WTC11 (cell line): Measurements from ENCODE around the gene CCSER1. TPM values are rescaled to one million over a fixed set of nuclear protein-coding genes. Genes with fewer than 3 reads are reported as not detected.

Experiments used
- ATAC-seq: fragments of 200-7000 bp; cut with Tn5 transposase; 2 replicates; pipeline ENCODE4 v1.10.0; 2021; ENCODE audit warnings: mild to moderate bottlenecking, moderate library complexity
- CTCF ChIA-PET: fragments of 300-600 bp; sonication (Branson Sonifier 250); formaldehyde crosslinking; loops from one replicate; lab custom pipeline; 2021; ENCODE audit warnings: antibody characterized with exemption; lab: Charles Lee
- POLR2A ChIA-PET: fragments of 350-600 bp; sonication (Branson Sonifier 250); formaldehyde crosslinking; loops from one replicate; lab custom pipeline; 2021; ENCODE audit warnings: antibody characterized with exemption; lab: Charles Lee
- DNase-seq: peaks from one replicate; pipeline ENCODE4 v3.0.0; 2021; ENCODE audit warnings: low spot score
- H3K27ac Mint-ChIP-seq: 2 replicates; pipeline ENCODE4 v1.8.0; 2021; ENCODE audit warnings: mixed read lengths
- H3K27me3 Mint-ChIP-seq: 2 replicates; pipeline ENCODE4 v1.8.0; 2021; ENCODE audit warnings: low read depth, mild to moderate bottlenecking, moderate library complexity, mixed read lengths
- H3K36me3 Mint-ChIP-seq: 2 replicates; pipeline ENCODE4 v1.8.0; 2021; ENCODE audit warnings: mixed read lengths
- H3K4me1 Mint-ChIP-seq: 2 replicates; pipeline ENCODE4 v1.8.0; 2022; ENCODE audit warnings: mixed read lengths
- H3K4me3 Mint-ChIP-seq: 2 replicates; pipeline ENCODE4 v1.8.0; 2021; ENCODE audit warnings: mild to moderate bottlenecking, moderate library complexity, mixed read lengths
- H3K9me3 Mint-ChIP-seq: 2 replicates; pipeline ENCODE4 v1.8.0; 2021; ENCODE audit warnings: mixed read lengths
- ATF1 ChIP-seq: sonication (generic); formaldehyde crosslinking; IDR thresholded peaks from 2 replicates; pipeline ENCODE4 v1.8.1; 2023; ENCODE audit warnings: mild to moderate bottlenecking, moderate library complexity, missing genetic modification reagents
- CBFB ChIP-seq: sonication (generic); formaldehyde crosslinking; IDR thresholded peaks from 2 replicates; pipeline ENCODE4 v1.8.1; 2022; ENCODE audit warnings: mild to moderate bottlenecking, low read depth, missing genetic modification reagents
- CREM ChIP-seq: sonication (generic); formaldehyde crosslinking; IDR thresholded peaks from 2 replicates; pipeline ENCODE4 v1.8.1; 2022; ENCODE audit warnings: mild to moderate bottlenecking, missing genetic modification reagents, moderate library complexity
- EMX1 ChIP-seq: fragments of 250-450 bp; sonication (Bioruptor Pico); IDR thresholded peaks from 2 replicates; pipeline ENCODE4 v1.8.0; 2021; ENCODE audit warnings: mild to moderate bottlenecking
- ETV6 ChIP-seq: sonication (generic); formaldehyde crosslinking; IDR thresholded peaks from 2 replicates; pipeline ENCODE4 v1.8.1; 2022; ENCODE audit warnings: mild to moderate bottlenecking, missing genetic modification reagents
- FOXJ3 ChIP-seq: sonication (generic); formaldehyde crosslinking; IDR thresholded peaks from 2 replicates; pipeline ENCODE4 v1.9.0; 2021; ENCODE audit warnings: missing genetic modification reagents, mild to moderate bottlenecking, borderline replicate concordance
- FOXP1 ChIP-seq: sonication (generic); formaldehyde crosslinking; IDR thresholded peaks from 2 replicates; pipeline ENCODE4 v1.8.0; 2022; ENCODE audit warnings: missing genetic modification reagents, mild to moderate bottlenecking, moderate library complexity, borderline replicate concordance
- IRF2 ChIP-seq: sonication (generic); formaldehyde crosslinking; IDR thresholded peaks from 2 replicates; pipeline ENCODE4 v1.8.0; 2022; ENCODE audit warnings: low read depth, missing genetic modification reagents, borderline replicate concordance
- JAZF1 ChIP-seq: fragments of 250-450 bp; sonication (Bioruptor Pico); IDR thresholded peaks from 2 replicates; pipeline ENCODE4 v1.9.0; 2021; ENCODE audit warnings: moderate library complexity, mild to moderate bottlenecking, inconsistent platforms
- JUN ChIP-seq: sonication (generic); formaldehyde crosslinking; IDR thresholded peaks from 2 replicates; pipeline ENCODE4 v1.8.0; 2023; ENCODE audit warnings: mild to moderate bottlenecking, missing genetic modification reagents
- NFE2L1 ChIP-seq: sonication (generic); formaldehyde crosslinking; IDR thresholded peaks from 2 replicates; pipeline ENCODE4 v1.8.1; 2023; ENCODE audit warnings: missing genetic modification reagents
- NFYB ChIP-seq: sonication (generic); formaldehyde crosslinking; conservative IDR thresholded peaks from 2 replicates; pipeline ENCODE4 v1.8.0; 2022; ENCODE audit warnings: low read depth, missing genetic modification reagents
- RELA ChIP-seq: sonication (generic); formaldehyde crosslinking; IDR thresholded peaks from 2 replicates; pipeline ENCODE4 v1.8.1; 2022; ENCODE audit warnings: missing genetic modification reagents, mild to moderate bottlenecking, borderline replicate concordance
- SMAD4 ChIP-seq: sonication (generic); formaldehyde crosslinking; IDR thresholded peaks from 2 replicates; pipeline ENCODE4 v1.8.0; 2022; ENCODE audit warnings: mild to moderate bottlenecking, missing genetic modification reagents
- ZNF396 ChIP-seq: fragments of 250-450 bp; sonication (Bioruptor Pico); IDR thresholded peaks from 2 replicates; pipeline ENCODE4 v1.8.0; 2021; ENCODE audit warnings: mild to moderate bottlenecking, moderate library complexity, borderline replicate concordance
- ZNF671 ChIP-seq: fragments of 250-450 bp; sonication (Bioruptor Pico); IDR thresholded peaks from 2 replicates; pipeline ENCODE4 v1.8.0; 2021; ENCODE audit warnings: mild to moderate bottlenecking
- total RNA-seq: library from RNA; stranded (reverse); gene quantifications from 3 replicates; pipeline ENCODE4 v1.2.3, GENCODE V29; 2021
- TF ChIP-seq, protein P1 (sequence below): sonication (generic); formaldehyde crosslinking; IDR thresholded peaks from 2 replicates; pipeline ENCODE4 v1.8.1; 2022; ENCODE audit warnings: low read depth, missing genetic modification reagents, borderline replicate concordance
- TF ChIP-seq, protein P2 (sequence below): sonication (generic); formaldehyde crosslinking; IDR thresholded peaks from 2 replicates; pipeline ENCODE4 v1.8.1; 2022; ENCODE audit warnings: missing genetic modification reagents, borderline replicate concordance
- TF ChIP-seq, protein P3 (sequence below): fragments of 250-450 bp; sonication (Bioruptor Pico); conservative IDR thresholded peaks from 2 replicates; pipeline ENCODE4 v1.9.0; 2021; ENCODE audit warnings: mild to moderate bottlenecking
- TF ChIP-seq, protein P4 (sequence below): sonication (generic); formaldehyde crosslinking; IDR thresholded peaks from 2 replicates; pipeline ENCODE4 v1.8.1; 2023; ENCODE audit warnings: mild to moderate bottlenecking, missing genetic modification reagents
- TF ChIP-seq, protein P5 (sequence below): sonication (generic); formaldehyde crosslinking; IDR thresholded peaks from 2 replicates; pipeline ENCODE4 v1.8.1; 2022; ENCODE audit warnings: mild to moderate bottlenecking, moderate library complexity, missing genetic modification reagents
- TF ChIP-seq, protein P6 (sequence below): fragments of 200-600 bp; IDR thresholded peaks from 2 replicates; pipeline ENCODE4 v1.8.0; 2022; ENCODE audit warnings: antibody characterized with exemption
- TF ChIP-seq, protein P7 (sequence below): sonication (generic); formaldehyde crosslinking; IDR thresholded peaks from 2 replicates; pipeline ENCODE4 v1.8.1; 2023; ENCODE audit warnings: mild to moderate bottlenecking, missing genetic modification reagents, moderate library complexity

Gene CCSER1
- total RNA-seq, 1 experiment from 2014 or later = 0.87 TPM

DNA sequence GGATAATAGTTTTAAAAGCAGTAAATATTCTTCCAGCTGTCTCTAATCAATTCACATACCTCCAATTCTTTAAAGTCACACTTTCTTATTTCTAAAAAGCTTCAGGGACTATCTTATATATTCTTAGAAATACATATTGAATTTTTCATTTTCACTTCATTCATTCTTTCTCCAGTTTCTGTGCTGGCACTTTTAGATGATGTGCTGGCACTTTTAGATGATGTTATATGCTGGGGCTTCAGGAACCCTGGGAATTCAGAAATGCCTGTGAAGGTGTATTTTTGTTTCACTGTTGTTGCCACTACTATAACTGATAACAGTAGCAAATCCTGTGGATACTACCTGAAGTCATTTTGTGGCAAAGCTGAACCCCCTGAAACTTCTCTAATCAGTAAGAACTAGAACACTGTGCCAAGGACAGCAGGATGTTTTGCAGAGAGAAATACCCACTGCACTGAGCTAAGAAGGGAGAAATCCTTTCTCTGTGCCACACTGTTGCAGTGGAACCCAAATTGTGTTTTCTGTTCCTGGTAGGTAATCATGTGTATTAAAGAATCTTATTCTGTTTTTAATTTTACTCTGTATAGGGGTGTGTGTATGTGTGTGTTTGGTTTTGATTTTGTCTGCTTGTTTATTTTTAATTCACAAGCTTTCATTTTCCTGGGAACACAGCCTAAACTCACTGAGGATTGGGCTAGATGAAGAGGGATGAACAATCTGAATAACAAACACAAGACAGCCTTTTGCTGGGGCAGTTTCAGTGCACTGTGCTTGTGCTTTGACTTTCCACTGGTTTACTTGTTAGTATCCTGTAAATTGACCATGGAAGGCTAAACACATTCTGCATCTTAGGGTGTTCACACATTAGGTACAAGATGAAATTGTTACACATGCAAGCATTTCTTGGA lies 898.3 kb downstream of the CCSER1 start (continued):
- no peak for TF ChIP-seq FOXP1 (CRISPR knock-in tag)
- TF ChIP-seq, protein P1, sequence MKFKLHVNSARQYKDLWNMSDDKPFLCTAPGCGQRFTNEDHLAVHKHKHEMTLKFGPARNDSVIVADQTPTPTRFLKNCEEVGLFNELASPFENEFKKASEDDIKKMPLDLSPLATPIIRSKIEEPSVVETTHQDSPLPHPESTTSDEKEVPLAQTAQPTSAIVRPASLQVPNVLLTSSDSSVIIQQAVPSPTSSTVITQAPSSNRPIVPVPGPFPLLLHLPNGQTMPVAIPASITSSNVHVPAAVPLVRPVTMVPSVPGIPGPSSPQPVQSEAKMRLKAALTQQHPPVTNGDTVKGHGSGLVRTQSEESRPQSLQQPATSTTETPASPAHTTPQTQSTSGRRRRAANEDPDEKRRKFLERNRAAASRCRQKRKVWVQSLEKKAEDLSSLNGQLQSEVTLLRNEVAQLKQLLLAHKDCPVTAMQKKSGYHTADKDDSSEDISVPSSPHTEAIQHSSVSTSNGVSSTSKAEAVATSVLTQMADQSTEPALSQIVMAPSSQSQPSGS (CRISPR knock-in tag) = no peak

DNA sequence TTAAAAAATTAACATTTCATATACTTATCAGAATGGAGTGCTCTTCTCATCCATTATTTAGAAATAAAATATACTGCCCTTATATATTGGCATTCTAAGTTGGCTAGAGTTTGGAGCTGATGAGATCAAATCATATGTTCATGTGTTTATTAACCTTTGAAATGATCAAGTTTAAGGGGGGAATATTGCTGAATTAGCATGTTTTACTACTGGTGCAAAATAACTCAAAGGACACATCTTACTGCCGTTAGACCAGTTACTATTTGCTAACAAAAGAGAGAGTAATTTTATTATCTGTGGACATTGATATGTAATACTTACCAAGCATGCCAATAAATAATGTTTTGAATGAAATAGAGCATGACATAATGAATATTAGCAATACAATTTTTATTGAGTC lies 901.0 kb downstream of the CCSER1 start:
- ATAC-seq = no peak
- TF ChIP-seq, protein P2, sequence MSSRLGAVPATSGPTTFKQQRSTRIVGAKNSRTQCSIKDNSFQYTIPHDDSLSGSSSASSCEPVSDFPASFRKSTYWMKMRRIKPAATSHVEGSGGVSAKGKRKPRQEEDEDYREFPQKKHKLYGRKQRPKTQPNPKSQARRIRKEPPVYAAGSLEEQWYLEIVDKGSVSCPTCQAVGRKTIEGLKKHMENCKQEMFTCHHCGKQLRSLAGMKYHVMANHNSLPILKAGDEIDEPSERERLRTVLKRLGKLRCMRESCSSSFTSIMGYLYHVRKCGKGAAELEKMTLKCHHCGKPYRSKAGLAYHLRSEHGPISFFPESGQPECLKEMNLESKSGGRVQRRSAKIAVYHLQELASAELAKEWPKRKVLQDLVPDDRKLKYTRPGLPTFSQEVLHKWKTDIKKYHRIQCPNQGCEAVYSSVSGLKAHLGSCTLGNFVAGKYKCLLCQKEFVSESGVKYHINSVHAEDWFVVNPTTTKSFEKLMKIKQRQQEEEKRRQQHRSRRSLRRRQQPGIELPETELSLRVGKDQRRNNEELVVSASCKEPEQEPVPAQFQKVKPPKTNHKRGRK (CRISPR knock-in tag) = no peak
- no peak for TF ChIP-seq SMAD4 (CRISPR knock-in tag)
- no peak for TF ChIP-seq JUN
- TF ChIP-seq ATF1 (CRISPR knock-in tag) = no peak
- no peak for TF ChIP-seq EMX1 (CRISPR knock-in tag)
- no peak for TF ChIP-seq JAZF1 (CRISPR knock-in tag)
- TF ChIP-seq ETV6 (CRISPR knock-in tag) = no peak
- TF ChIP-seq, protein P3, sequence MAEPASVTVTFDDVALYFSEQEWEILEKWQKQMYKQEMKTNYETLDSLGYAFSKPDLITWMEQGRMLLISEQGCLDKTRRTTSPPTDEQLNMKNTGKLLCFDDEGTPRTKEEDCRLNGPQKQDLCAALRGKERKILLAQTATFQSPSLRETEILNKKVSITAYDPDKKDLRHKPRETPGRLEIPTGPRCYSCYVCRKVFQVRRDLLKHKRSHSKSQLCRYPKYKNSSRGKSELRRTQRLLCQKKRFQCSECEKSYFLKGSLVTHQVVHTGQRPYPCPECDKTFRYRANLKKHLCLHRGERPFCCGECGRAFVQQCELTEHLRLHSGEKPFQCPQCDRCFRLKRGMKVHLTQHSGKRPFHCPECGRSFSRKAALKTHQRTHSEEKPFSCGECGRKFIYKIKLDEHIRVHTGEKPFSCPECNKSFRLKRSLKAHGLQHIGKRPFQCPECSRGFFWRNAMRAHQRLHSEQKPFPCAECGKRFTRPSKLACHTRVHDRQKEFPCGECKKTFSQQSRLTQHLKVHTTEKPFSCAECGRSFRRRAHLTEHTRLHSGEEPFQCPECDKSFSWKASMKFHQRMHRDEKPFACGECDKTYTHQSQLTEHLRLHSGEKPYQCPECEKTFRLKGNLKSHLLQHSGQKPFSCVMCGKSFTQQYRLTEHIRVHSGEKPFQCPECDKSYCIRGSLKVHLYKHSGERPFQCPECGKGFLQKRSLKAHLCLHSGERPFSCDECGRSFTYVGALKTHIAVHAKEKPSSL (CRISPR knock-in tag) = no peak
- TF ChIP-seq IRF2 = no peak
- Mint-ChIP-seq H3K9me3 (no peaks in the 10 kb centered on the region), H3K4me3 (no peak overlapping the region), H3K36me3 (no peaks in the 10 kb centered on the region), H3K27me3 (no peaks in the 10 kb centered on the region), H3K27ac (no peak overlapping the region), H3K4me1 (peaks cover 10% of the 10 kb centered on the region)
- CTCF ChIA-PET = no interaction called here
- POLR2A ChIA-PET = no interaction called here
- no peak for DNase-seq

DNA sequence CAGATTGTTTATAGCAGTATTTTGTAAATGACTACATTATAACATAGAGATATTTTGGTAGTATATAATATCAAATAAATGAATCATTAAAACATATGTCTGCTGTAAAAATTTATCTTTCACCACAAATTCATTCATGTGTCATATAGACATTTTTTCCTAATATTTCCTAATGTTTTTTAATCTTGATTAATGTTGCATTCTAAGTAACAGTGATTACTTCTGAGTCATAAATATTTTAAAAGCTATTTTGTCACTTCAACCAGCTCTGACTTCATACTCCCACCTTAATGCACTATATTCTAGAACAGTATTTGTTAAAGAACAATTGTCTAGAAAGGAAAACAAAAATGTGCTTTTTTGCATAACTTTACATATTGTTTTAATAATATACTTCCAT lies 904.6 kb downstream of the CCSER1 start:
- Mint-ChIP-seq H3K27ac (no peak overlapping the region), H3K4me1 (0 out of 2 replicates have a peak, but pooled peaks cover 4% of the 10 kb centered on the region), H3K36me3 (no peaks in the 10 kb centered on the region), H3K4me3 (no peak overlapping the region), H3K27me3 (no peaks in the 10 kb centered on the region), H3K9me3 (no peaks in the 10 kb centered on the region)
- POLR2A ChIA-PET = no interaction called here
- no peak for DNase-seq
- CTCF ChIA-PET = no interaction called here
- no peak for ATAC-seq
- TF ChIP-seq, protein P4, sequence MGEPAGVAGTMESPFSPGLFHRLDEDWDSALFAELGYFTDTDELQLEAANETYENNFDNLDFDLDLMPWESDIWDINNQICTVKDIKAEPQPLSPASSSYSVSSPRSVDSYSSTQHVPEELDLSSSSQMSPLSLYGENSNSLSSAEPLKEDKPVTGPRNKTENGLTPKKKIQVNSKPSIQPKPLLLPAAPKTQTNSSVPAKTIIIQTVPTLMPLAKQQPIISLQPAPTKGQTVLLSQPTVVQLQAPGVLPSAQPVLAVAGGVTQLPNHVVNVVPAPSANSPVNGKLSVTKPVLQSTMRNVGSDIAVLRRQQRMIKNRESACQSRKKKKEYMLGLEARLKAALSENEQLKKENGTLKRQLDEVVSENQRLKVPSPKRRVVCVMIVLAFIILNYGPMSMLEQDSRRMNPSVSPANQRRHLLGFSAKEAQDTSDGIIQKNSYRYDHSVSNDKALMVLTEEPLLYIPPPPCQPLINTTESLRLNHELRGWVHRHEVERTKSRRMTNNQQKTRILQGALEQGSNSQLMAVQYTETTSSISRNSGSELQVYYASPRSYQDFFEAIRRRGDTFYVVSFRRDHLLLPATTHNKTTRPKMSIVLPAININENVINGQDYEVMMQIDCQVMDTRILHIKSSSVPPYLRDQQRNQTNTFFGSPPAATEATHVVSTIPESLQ (CRISPR knock-in tag) = no peak
- TF ChIP-seq FOXJ3 (CRISPR knock-in tag) = no peak
- TF ChIP-seq, protein P5, sequence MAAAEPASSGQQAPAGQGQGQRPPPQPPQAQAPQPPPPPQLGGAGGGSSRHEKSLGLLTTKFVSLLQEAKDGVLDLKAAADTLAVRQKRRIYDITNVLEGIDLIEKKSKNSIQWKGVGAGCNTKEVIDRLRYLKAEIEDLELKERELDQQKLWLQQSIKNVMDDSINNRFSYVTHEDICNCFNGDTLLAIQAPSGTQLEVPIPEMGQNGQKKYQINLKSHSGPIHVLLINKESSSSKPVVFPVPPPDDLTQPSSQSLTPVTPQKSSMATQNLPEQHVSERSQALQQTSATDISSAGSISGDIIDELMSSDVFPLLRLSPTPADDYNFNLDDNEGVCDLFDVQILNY (CRISPR knock-in tag) = no peak
- TF ChIP-seq, protein P6, sequence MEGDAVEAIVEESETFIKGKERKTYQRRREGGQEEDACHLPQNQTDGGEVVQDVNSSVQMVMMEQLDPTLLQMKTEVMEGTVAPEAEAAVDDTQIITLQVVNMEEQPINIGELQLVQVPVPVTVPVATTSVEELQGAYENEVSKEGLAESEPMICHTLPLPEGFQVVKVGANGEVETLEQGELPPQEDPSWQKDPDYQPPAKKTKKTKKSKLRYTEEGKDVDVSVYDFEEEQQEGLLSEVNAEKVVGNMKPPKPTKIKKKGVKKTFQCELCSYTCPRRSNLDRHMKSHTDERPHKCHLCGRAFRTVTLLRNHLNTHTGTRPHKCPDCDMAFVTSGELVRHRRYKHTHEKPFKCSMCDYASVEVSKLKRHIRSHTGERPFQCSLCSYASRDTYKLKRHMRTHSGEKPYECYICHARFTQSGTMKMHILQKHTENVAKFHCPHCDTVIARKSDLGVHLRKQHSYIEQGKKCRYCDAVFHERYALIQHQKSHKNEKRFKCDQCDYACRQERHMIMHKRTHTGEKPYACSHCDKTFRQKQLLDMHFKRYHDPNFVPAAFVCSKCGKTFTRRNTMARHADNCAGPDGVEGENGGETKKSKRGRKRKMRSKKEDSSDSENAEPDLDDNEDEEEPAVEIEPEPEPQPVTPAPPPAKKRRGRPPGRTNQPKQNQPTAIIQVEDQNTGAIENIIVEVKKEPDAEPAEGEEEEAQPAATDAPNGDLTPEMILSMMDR = no peak
- TF ChIP-seq, protein P7, sequence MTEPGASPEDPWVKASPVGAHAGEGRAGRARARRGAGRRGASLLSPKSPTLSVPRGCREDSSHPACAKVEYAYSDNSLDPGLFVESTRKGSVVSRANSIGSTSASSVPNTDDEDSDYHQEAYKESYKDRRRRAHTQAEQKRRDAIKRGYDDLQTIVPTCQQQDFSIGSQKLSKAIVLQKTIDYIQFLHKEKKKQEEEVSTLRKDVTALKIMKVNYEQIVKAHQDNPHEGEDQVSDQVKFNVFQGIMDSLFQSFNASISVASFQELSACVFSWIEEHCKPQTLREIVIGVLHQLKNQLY = no peak
- no peak for TF ChIP-seq CBFB (CRISPR knock-in tag)
- TF ChIP-seq CREM (CRISPR knock-in tag) = no peak
- TF ChIP-seq NFYB = no peak
- TF ChIP-seq NFE2L1 (CRISPR knock-in tag) = no peak
- no peak for TF ChIP-seq ZNF671
- no peak for TF ChIP-seq ZNF396 (CRISPR knock-in tag)
- no peak for TF ChIP-seq RELA (CRISPR knock-in tag)
